ENCODE data around the gene FFAR4. TPM values are rescaled to one million over a fixed set of nuclear protein-coding genes. Genes with fewer than 3 reads are reported as not detected.

Gene FFAR4
- polyA plus RNA-seq, 4 donors = 0.05 TPM; not detected in 3

DNA sequence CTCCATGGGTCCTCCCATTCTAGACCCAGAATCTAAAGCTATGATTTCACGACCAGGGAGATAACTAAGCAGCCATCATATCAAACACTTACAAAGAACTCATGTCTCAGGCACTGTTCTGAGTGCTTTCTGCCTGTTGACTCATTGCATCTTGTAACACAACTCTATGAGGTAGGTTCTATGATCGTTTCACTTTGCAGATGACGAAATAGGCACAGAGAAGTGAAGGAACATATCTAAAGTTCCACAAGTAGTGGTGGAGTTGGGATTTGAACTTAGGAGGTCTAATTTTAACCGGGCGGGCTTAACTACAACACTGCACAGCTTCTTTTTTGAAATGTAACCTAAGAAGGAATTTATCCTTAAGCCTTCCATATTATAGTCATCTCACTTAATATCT lies 31.7 kb downstream of the FFAR4 start:
- DNase-seq (ENCODE audit: low read depth in 4 of 4, low spot score in 2 of 4) = no peak

- DNase-seq (ENCODE audit: low read depth in 4 of 4, low spot score in 2 of 4) = no peak
Observed at GRCh38 chr10:93599335-93599734, 32.9 kb downstream of the FFAR4 start.

GRCh38 chr10:93599778-93600177 lies 33.3 kb downstream of the FFAR4 start:
- no peak for DNase-seq (ENCODE audit: low read depth in 4 of 4, low spot score in 2 of 4)

DNA sequence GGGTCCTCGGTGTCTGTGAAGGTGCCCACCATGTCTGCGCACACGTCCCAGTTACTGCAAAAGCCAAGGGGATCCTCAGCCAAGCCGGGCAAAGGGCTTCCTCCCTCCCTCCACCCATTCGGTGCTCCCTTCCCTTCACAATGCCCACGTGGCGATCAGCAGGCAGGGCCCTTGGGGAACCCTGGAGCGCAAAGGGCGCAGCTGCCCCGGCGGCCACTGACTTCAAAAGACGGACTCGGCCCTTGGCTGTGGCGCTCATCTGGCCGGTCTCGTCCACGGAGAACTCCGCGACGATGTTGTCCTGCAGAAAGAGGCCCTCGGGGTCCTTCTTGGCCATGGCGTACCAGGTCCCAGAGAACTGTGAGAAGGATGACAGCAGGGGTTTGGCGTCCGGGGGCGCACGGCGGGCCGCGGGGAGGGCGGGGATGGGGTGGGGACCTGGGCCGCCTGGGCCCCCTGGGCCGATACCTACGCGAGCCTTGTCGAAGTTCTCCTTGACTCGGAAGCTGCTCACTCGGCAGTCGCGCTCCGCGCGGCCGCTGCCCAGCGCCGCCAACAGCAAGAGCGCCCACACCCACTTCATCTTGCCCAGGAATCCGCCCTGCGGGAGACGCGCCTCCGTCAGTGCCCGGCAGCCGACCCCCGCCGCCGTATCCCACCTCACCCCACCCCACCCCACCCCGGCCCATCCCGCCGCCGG lies 34.1 kb downstream of the FFAR4 start:
- DNase-seq (ENCODE audit: low read depth in 4 of 4, low spot score in 2 of 4) = peak in 3 of 4 donors; percentile 18 to 37 (median 23)

GRCh38 chr10:93601146-93601773 lies 34.8 kb downstream of the FFAR4 start, which contains the start of gene RBP4:
TSS of gene RBP4 (minus strand) at chr10:93601235. CDS start at chr10:93601028, 207 bp downstream.
- no peak for DNase-seq (ENCODE audit: low read depth in 4 of 4, low spot score in 2 of 4)

- no peak for DNase-seq (ENCODE audit: low read depth in 4 of 4, low spot score in 2 of 4)
Observed at GRCh38 chr10:93601774-93602162, 35.3 kb downstream of the FFAR4 start.

DNA sequence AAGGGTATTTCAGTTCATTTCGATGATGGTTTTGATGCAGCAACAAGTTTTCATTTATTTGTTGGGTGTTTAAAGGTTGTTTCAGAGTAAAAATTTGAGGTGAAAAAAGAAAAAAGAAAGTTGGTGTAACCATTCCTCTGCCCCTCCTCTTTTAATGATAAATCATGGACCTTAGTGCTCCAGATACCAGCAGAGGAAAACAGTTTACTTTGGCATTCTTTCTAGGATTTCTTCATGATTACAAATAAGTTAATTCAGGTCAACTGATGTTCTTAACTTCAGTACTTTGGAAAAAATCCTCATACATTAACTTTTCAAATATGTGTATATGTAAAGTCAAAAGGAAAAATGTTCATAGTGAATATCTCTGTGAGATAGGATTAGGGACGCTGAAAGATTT lies 36.6 kb downstream of the FFAR4 start:
- no peak for DNase-seq (ENCODE audit: low read depth in 4 of 4, low spot score in 2 of 4)

DNA sequence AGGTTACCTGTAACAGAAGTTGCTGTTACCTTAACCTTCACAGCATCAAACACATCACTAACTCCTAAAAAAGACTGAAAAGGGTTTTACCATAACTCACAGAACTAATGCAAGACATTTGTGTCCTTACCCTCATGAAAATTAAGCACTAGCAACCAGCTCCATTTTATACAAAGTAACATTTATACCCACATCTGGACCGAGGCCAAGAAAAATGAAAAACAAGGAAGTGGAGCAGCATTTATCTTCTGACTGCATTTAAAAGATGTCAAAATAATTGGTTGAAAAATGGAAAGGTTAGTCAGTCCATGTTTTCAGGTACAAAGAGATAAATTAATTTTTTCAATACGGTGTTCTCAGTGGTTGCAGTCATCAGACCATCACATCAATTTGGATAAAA lies 37.7 kb downstream of the FFAR4 start:
- DNase-seq (ENCODE audit: low read depth in 4 of 4, low spot score in 2 of 4) = no peak

DNA sequence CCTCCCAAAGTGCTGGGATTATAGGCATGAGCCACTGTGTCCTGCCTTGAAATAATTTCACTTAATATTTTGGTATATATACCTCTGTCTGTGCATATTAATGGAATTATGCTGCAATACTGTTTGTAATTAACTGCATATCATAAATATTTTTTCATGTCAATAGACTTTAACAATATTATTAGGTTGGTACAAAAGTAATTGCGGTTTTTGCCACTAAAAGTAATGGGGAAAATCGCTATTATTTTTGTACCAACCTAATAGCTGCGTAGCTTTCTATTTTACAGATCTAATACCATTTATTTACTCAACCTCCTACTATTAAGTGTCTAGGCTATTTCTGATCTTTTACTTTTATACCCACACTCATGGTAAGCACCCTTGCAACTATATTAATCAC lies 42.0 kb downstream of the FFAR4 start:
- no peak for DNase-seq (ENCODE audit: low read depth in 4 of 4, low spot score in 2 of 4)

- DNase-seq (ENCODE audit: low read depth in 4 of 4, low spot score in 2 of 4) = no peak
Observed at GRCh38 chr10:93612311-93612710, 45.8 kb downstream of the FFAR4 start, which contains the start of gene PDE6C. TSS of gene PDE6C (plus strand) at chr10:93612537. CDS start at chr10:93612726, 189 bp downstream.

GRCh38 chr10:93613126-93613525 lies 46.7 kb downstream of the FFAR4 start:
- no peak for DNase-seq (ENCODE audit: low read depth in 4 of 4, low spot score in 2 of 4)

DNA sequence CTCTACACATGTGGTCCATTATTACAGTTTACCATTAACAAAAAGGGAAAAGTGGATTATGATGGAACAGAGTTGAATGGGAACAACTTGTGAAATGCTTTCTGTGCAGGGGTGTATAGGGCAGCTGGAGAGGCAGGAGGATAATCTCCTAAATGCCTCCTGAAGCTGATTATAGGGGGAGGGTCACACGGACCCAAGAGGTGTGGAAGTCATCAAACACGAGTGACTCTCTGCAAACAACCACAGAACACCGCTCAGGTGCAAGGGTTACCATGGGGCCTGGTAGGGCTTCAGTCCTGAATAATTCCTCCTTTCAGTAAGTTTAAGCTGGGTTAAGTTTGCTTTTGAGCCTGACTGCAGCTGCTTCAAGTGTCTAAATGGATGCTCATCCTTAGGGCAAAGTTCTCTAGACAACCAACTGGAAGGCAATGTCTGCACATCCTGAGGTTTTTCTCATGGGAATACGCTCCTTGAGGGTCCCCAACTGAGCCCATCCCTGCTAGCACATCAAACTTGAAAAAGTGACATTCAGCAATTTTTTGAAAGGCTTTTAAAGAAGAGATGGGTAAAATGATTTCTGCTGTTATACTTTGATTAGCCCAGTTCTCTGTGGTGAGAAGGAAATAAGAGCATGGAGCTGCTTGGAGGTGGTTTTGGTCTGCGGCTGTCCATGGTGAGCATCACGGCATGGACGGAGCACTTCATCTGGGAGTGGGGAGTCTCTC lies 47.8 kb downstream of the FFAR4 start:
- DNase-seq (ENCODE audit: low read depth in 4 of 4, low spot score in 2 of 4) = no peak

DNA sequence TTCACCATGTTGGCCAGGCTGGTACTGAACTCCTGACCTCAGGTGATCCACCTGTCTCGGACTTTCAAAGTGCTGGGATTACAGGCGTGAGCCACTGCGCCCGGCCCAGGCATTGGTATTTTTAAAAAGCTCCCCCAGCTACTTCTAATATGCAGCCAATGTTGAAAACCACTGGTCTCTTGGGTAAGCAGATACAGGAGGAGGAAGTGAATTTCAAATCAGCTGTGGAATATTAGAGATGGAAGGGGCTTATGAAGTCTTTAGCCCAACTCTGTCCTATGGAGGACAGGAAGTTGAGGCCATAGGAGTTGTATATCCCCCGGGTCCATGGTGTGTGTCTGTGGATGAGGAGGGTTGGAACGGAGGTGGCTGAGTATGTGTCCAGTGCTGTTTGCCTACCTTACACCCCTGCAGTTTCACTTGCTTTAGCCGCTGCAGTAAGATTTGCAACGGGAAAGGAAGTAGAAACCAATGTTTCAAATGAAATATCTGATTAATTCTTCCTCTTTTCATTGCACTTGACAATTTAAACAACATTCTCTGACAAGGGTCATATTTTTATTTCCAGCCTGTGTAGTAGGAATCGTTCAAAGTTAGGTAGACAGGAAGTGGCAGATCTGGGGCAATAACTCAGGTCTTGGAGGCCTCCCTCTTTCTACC lies 49.2 kb downstream of the FFAR4 start:
- DNase-seq (ENCODE audit: low read depth in 4 of 4, low spot score in 2 of 4) = no peak

DNA sequence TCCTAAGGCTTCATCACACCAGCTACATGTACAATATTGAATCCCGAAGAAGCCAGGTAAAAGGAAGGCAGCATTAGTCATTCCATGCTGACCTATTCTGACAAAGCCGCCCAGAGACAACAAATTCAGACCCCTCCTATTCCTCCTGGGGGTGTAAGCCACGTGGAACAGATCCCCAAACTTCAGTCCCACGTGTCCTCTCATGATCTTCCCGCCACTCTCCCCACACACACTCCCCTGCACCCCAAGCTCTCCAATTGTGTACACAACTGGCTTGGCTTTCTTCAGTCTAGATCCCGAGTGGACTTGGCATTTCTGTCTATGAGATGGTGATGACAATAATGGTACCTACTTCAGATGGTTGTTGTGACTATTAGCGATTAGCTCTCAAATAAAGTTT lies 54.5 kb downstream of the FFAR4 start:
- DNase-seq (ENCODE audit: low read depth in 4 of 4, low spot score in 2 of 4) = no peak

DNA sequence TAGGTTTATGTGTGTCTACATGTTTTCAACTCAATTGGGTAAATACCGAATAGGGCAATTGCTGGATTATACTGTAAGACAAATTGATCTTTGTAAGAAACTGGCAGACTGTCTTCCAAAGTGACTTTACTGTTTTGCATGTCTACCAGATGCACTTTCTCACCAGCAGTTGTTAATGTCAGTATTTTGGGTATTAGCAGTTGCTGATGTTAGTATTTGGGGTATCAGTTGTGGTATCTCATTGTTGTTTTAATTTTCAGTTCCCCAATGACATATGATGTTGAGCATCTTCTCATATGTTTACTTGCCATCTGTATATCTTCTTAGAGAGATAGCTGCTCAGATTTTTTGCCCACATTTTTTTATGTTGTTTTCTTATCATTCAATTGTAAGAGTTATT lies 56.5 kb downstream of the FFAR4 start:
- DNase-seq (ENCODE audit: low read depth in 4 of 4, low spot score in 2 of 4) = no peak

- no peak for DNase-seq (ENCODE audit: low read depth in 4 of 4, low spot score in 2 of 4)
Observed at GRCh38 chr10:93628858-93629257, 62.4 kb downstream of the FFAR4 start.

DNA sequence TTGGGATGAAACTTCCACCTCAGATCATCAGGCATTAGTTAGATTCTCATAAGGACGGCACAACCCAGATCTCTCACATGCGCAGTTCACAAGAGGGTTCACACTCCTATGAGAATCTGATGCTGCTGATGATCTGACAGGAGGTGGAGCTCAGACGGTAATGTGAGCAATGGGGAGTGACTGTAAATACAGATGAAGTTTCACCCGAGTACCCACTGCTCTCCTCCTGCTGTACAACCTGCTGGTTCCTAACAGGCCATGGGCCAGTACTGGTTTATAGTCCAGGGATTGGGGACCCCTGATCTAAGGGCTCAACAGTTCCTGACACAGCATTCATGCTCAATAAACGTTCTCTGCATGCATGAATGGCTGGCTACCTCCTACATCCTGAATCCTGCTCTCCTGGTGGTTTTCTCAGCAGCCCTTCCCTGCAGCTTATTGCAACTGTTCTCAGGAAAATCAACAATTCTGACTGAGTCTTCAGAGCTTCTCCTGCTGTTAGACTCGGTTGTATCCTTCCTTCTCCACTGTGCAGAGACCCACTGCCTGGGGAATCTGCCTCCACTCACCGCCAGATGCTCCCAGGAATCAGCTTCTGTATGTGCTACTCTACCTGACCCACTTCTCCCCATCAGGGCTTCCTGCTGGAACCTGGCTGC lies 63.3 kb downstream of the FFAR4 start:
- DNase-seq (ENCODE audit: low read depth in 4 of 4, low spot score in 2 of 4) = no peak

DNA sequence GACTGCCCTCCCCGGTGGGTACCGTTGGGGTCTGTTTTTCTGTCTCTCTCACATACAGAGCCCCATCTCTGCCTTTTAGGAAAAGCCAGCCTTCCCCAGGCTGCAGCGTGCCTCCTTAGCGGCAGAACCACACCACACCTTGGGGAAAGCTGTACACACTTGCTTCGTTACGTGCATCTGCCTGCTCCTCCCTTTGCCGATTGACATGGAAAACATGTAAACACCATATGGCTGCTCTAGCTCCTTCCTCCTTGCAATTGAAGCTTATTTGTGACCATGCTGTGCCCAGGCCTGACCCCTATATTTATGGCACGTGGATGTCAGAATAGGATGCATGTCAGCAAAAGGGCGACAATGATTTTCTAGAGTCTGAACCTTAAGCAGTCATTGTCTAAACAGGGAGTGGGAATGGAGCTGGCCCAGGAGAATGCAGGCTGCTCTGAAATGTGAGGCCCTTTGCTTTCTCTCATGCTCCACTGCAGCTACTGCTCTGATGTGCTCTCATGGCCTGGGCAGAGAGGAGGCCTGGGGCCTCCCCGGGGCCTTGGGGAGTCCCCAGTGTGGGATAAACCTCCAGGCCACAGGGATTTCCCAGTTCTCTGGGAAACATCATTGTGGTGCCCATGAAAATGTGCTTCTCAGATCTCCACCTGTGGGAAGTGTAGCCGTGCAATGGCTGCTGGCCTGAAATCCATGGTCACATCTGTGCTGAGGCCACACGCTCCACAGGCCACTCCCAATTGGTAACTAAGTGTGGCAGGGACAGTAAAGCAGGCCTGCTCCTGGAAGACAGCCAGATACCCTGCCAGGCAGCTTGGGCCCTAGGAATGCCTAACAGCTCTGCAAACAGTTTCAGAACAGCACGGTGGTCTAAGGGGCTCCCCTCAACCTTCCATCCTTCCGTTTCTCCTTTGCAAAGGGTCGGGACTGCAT lies 64.4 kb downstream of the FFAR4 start:
- DNase-seq (ENCODE audit: low read depth in 4 of 4, low spot score in 2 of 4) = no peak
